WTC11 (cell line): ENCODE results near the gene SLC44A3.

Experiments
- ATF1 ChIP-seq: sonication (generic); formaldehyde crosslinking; IDR thresholded peaks from 2 replicates; pipeline ENCODE4 v1.8.1; 2023; ENCODE audit warnings: mild to moderate bottlenecking, moderate library complexity, missing genetic modification reagents
- CBFB ChIP-seq: sonication (generic); formaldehyde crosslinking; IDR thresholded peaks from 2 replicates; pipeline ENCODE4 v1.8.1; 2022; ENCODE audit warnings: mild to moderate bottlenecking, low read depth, missing genetic modification reagents
- CTCF ChIP-seq: fragments of 200-600 bp; IDR thresholded peaks from 2 replicates; pipeline ENCODE4 v1.8.0; 2022; ENCODE audit warnings: antibody characterized with exemption
- FOXJ3 ChIP-seq: sonication (generic); formaldehyde crosslinking; IDR thresholded peaks from 2 replicates; pipeline ENCODE4 v1.9.0; 2021; ENCODE audit warnings: missing genetic modification reagents, mild to moderate bottlenecking, borderline replicate concordance
- IRF1 ChIP-seq: sonication (generic); formaldehyde crosslinking; IDR thresholded peaks from 2 replicates; pipeline ENCODE4 v1.8.0; 2023; ENCODE audit warnings: missing genetic modification reagents
- PREB ChIP-seq: sonication (generic); formaldehyde crosslinking; IDR thresholded peaks from 2 replicates; pipeline ENCODE4 v1.8.1; 2022; ENCODE audit warnings: mild to moderate bottlenecking, missing genetic modification reagents, moderate library complexity, borderline replicate concordance
- SP1 ChIP-seq: sonication (generic); formaldehyde crosslinking; conservative IDR thresholded peaks from 2 replicates; pipeline ENCODE4 v1.8.1; 2022; ENCODE audit warnings: missing genetic modification reagents
- USF2 ChIP-seq: sonication (generic); formaldehyde crosslinking; IDR thresholded peaks from 2 replicates; pipeline ENCODE4 v1.8.1; 2023; ENCODE audit warnings: mild to moderate bottlenecking, missing genetic modification reagents, moderate library complexity
- ZNF512 ChIP-seq: sonication (generic); formaldehyde crosslinking; IDR thresholded peaks from 2 replicates; pipeline ENCODE4 v1.8.1; 2022; ENCODE audit warnings: missing genetic modification reagents, borderline replicate concordance
- TF ChIP-seq, protein P1 (sequence below): sonication (generic); formaldehyde crosslinking; IDR thresholded peaks from 2 replicates; pipeline ENCODE4 v1.8.1; 2023; ENCODE audit warnings: mild to moderate bottlenecking, missing genetic modification reagents, moderate library complexity
- TF ChIP-seq, protein P2 (sequence below): sonication (generic); formaldehyde crosslinking; IDR thresholded peaks from 2 replicates; pipeline ENCODE4 v1.8.0; 2022; ENCODE audit warnings: mild to moderate bottlenecking, missing genetic modification reagents
- TF ChIP-seq, protein P3 (sequence below): fragments of 250-450 bp; sonication (Bioruptor Pico); IDR thresholded peaks from 2 replicates; pipeline ENCODE4 v2.1.2; 2022; ENCODE audit warnings: mild to moderate bottlenecking, moderate library complexity
- TF ChIP-seq, protein P4 (sequence below): sonication (generic); formaldehyde crosslinking; IDR thresholded peaks from 2 replicates; pipeline ENCODE4 v1.8.0; 2022; ENCODE audit warnings: mild to moderate bottlenecking, missing genetic modification reagents
- TF ChIP-seq, protein P5 (sequence below): sonication (generic); formaldehyde crosslinking; IDR thresholded peaks from 2 replicates; pipeline ENCODE4 v1.8.1; 2023; ENCODE audit warnings: mild to moderate bottlenecking, missing genetic modification reagents

GRCh38 chr1:94907136-94907535, 87.0 kb downstream of the SLC44A3 start:
- TF ChIP-seq, protein P1, sequence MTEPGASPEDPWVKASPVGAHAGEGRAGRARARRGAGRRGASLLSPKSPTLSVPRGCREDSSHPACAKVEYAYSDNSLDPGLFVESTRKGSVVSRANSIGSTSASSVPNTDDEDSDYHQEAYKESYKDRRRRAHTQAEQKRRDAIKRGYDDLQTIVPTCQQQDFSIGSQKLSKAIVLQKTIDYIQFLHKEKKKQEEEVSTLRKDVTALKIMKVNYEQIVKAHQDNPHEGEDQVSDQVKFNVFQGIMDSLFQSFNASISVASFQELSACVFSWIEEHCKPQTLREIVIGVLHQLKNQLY, result no peak
- TF ChIP-seq ATF1 (CRISPR knock-in tag) (no peak), USF2 (no peak), CTCF (no peak), SP1 (CRISPR knock-in tag) (no peak), PREB (CRISPR knock-in tag) (no peak), FOXJ3 (CRISPR knock-in tag) (no peak), ZNF512 (CRISPR knock-in tag) (no peak), CBFB (CRISPR knock-in tag) (no peak), IRF1 (CRISPR knock-in tag) (no peak)
- TF ChIP-seq, protein P2, sequence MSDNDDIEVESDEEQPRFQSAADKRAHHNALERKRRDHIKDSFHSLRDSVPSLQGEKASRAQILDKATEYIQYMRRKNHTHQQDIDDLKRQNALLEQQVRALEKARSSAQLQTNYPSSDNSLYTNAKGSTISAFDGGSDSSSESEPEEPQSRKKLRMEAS, result no peak
- TF ChIP-seq, protein P3, sequence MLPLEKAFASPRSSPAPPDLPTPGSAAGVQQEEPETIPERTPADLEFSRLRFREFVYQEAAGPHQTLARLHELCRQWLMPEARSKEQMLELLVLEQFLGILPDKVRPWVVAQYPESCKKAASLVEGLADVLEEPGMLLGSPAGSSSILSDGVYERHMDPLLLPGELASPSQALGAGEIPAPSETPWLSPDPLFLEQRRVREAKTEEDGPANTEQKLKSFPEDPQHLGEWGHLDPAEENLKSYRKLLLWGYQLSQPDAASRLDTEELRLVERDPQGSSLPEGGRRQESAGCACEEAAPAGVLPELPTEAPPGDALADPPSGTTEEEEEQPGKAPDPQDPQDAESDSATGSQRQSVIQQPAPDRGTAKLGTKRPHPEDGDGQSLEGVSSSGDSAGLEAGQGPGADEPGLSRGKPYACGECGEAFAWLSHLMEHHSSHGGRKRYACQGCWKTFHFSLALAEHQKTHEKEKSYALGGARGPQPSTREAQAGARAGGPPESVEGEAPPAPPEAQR (CRISPR knock-in tag), result no peak
- TF ChIP-seq, protein P4, sequence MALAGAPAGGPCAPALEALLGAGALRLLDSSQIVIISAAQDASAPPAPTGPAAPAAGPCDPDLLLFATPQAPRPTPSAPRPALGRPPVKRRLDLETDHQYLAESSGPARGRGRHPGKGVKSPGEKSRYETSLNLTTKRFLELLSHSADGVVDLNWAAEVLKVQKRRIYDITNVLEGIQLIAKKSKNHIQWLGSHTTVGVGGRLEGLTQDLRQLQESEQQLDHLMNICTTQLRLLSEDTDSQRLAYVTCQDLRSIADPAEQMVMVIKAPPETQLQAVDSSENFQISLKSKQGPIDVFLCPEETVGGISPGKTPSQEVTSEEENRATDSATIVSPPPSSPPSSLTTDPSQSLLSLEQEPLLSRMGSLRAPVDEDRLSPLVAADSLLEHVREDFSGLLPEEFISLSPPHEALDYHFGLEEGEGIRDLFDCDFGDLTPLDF (CRISPR knock-in tag), result no peak
- TF ChIP-seq, protein P5, sequence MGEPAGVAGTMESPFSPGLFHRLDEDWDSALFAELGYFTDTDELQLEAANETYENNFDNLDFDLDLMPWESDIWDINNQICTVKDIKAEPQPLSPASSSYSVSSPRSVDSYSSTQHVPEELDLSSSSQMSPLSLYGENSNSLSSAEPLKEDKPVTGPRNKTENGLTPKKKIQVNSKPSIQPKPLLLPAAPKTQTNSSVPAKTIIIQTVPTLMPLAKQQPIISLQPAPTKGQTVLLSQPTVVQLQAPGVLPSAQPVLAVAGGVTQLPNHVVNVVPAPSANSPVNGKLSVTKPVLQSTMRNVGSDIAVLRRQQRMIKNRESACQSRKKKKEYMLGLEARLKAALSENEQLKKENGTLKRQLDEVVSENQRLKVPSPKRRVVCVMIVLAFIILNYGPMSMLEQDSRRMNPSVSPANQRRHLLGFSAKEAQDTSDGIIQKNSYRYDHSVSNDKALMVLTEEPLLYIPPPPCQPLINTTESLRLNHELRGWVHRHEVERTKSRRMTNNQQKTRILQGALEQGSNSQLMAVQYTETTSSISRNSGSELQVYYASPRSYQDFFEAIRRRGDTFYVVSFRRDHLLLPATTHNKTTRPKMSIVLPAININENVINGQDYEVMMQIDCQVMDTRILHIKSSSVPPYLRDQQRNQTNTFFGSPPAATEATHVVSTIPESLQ, result no peak
